Cardiac muscle cell (in vitro differentiated cells and primary cell): ENCODE results near the gene ANTXR2. TPM values are rescaled to one million over a fixed set of nuclear protein-coding genes. Genes with fewer than 3 reads are reported as not detected.
A peak's percentile ranks its signal among the peaks of the same experiment; 100 is the strongest.

Experiments
- DNase-seq, 2 donors: peaks; one replicate each; pipeline versions ENCODE4 v3.0.0 to v3.0.0-alpha.2; 2010 to 2017; ENCODE audit warnings: low read depth in 1 of 2, low spot score in 1 of 2
- H3K27ac ChIP-seq: fragments of 200-600 bp; sonication (generic); 2 replicates; pipeline ENCODE4 v1.5.1; 2016
- H3K27me3 ChIP-seq: fragments of 200-600 bp; sonication (generic); 2 replicates; pipeline ENCODE4 v1.6.0; 2016; ENCODE audit warnings: control low read depth
- H3K36me3 ChIP-seq: fragments of 200-600 bp; sonication (generic); 2 replicates; pipeline ENCODE4 v1.5.1; 2016; ENCODE audit warnings: control low read depth
- H3K4me1 ChIP-seq: fragments of 200-600 bp; sonication (generic); 2 replicates; pipeline ENCODE4 v1.8.1; 2017; ENCODE audit warnings: low read depth, mild to moderate bottlenecking, mixed run types
- H3K4me3 ChIP-seq: fragments of 200-600 bp; sonication (generic); 2 replicates; pipeline ENCODE4 v1.5.1; 2016; ENCODE audit warnings: mild to moderate bottlenecking
- H3K9me3 ChIP-seq: fragments of 200-600 bp; sonication (generic); 2 replicates; pipeline ENCODE4 v1.5.1; 2017; ENCODE audit warnings: low read depth, mild to moderate bottlenecking, control low read depth
- CTCF ChIP-seq: IDR thresholded peaks from 2 replicates; pipeline ENCODE4 v1.5.1; 2012; ENCODE audit warnings: low read depth, mild to moderate bottlenecking, low read length
- polyA plus RNA-seq: library from polyadenylated mRNA; unstranded; fragments of >200 nt; fragmentation: Nextera tagmentation; extraction: Ambion mirVana; gene quantifications from 2 replicates; pipeline ENCODE4 v1.2.1, GENCODE V29; 2016
- total RNA-seq: library from RNA; depleted of rRNA; stranded (reverse); fragments of >200 nt; gene quantifications from 2 replicates; pipeline ENCODE4 v1.2.3, GENCODE V29; 2016

The ANTXR2 gene
- total and polyA plus RNA-seq, 2 experiments from 2014 or later, result 70.6 to 79.6 TPM

GRCh38 chr4:80008971-80009370, 64.1 kb downstream of the ANTXR2 start:
- Histone ChIP-seq H3K4me1 (peaks cover 8% of the 10 kb centered on the region), H3K36me3 (peaks cover 16% of the 10 kb centered on the region), H3K9me3 (no peaks in the 10 kb centered on the region), H3K27me3 (no peaks in the 10 kb centered on the region), H3K27ac (no peak overlapping the region), H3K4me3 (no peak overlapping the region)
- no peak for TF ChIP-seq CTCF
- no peak for DNase-seq

GRCh38 chr4:80008351-80008750, 64.7 kb downstream of the ANTXR2 start:
- Histone ChIP-seq H3K9me3 (no peaks in the 10 kb centered on the region), H3K27me3 (no peaks in the 10 kb centered on the region), H3K27ac (no peak overlapping the region), H3K36me3 (peaks cover 16% of the 10 kb centered on the region), H3K4me1 (peaks cover 8% of the 10 kb centered on the region), H3K4me3 (no peak overlapping the region)
- DNase-seq, result no peak
- TF ChIP-seq CTCF, result no peak

DNA sequence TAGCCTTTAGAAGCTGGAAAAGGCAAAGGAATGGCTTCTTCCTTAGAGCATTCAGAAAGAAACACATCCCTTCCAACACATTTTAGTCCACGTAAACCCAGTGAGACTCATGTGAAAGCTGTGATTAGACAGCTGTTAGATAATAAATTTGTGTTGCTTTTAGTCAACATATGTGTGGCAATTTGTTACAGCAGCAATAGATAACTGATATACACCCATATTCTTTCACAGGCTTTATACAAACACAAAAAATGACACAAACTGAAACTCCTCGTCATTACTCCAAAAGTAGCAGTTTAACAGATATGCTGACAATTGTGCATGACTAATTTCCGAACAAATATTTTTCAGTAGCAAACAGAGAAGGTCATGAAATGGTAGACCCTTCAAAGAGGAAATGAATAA, 65.3 kb downstream of the ANTXR2 start:
- TF ChIP-seq CTCF, result no peak
- no peak for DNase-seq
- H3K27ac ChIP-seq, result no peak overlapping the region
- H3K36me3 ChIP-seq, result peaks cover 16% of the 10 kb centered on the region
- no peak overlapping the region for H3K4me3 ChIP-seq
- H3K4me1 ChIP-seq, result peaks cover 8% of the 10 kb centered on the region
- no peaks in the 10 kb centered on the region for H3K9me3 ChIP-seq
- no peaks in the 10 kb centered on the region for H3K27me3 ChIP-seq

- no peaks in the 10 kb centered on the region for H3K9me3 ChIP-seq
- no peak for TF ChIP-seq CTCF
- peak overlapping the region; percentile 13 for H3K27ac ChIP-seq
- no peaks in the 10 kb centered on the region for H3K27me3 ChIP-seq
- peak in 1 of 2 donors; percentile 81 for DNase-seq
- no peak overlapping the region for H3K4me3 ChIP-seq
- peaks cover 16% of the 10 kb centered on the region for H3K36me3 ChIP-seq
- H3K4me1 ChIP-seq, result peaks cover 8% of the 10 kb centered on the region
These were observed 65.9 kb downstream of the ANTXR2 start for GRCh38 chr4:80006935-80007744.

DNA sequence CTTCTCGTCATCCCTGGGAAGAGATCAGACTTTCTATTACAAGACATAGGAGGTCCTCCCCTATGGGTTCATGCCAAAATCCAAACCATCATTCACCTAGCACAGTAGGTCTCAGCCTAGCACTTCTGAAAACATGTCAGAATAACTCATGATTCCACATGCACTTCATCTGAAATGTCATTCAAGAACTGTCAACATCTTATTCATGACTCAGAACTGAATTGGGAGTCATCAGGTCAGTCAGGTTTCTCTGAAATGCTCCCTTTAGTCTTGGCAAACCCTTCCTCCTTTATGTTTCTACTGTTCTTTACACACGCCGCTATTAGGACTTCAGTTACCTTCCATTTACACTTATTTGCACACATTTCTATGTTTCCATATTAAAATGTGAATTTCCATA, 67.2 kb downstream of the ANTXR2 start:
- no peaks in the 10 kb centered on the region for H3K27me3 ChIP-seq
- peaks cover 8% of the 10 kb centered on the region for H3K4me1 ChIP-seq
- peaks cover 16% of the 10 kb centered on the region for H3K36me3 ChIP-seq
- peak overlapping the region; percentile 76 for H3K27ac ChIP-seq
- H3K4me3 ChIP-seq, result no peak overlapping the region
- H3K9me3 ChIP-seq, result no peaks in the 10 kb centered on the region
- no peak for DNase-seq
- TF ChIP-seq CTCF, result no peak
